ENCODE data around the gene C1orf52. TPM values are rescaled to one million over a fixed set of nuclear protein-coding genes. Genes with fewer than 3 reads are reported as not detected.

C1orf52 gene
- total RNA-seq, 2 experiments from 2014 or later, result 35.6 to 37.4 TPM

- no peak overlapping the region for H3K4me3 ChIP-seq (ENCODE audit: low read depth, low read length, poor library complexity, severe bottlenecking)
- H3K9me3 ChIP-seq (ENCODE audit: low read length), result no peaks in the 10 kb centered on the region
- H3K79me2 ChIP-seq (ENCODE audit: insufficient read depth, low read depth, low read length), result no peaks in the 10 kb centered on the region
- no peaks in the 10 kb centered on the region for H3K4me1 ChIP-seq (ENCODE audit: insufficient read depth, low read length, poor library complexity, severe bottlenecking)
- CTCF ChIA-PET (ENCODE audit: unreplicated experiment), result no interaction called here
- BruUV-seq (replicated peaks), result no TSS peak
- DNase-seq (ENCODE audit: low spot score), result no peak
- intact Hi-C loops (cut with micrococcal nuclease; ENCODE audit: unreplicated experiment), result no loop called here
- no peaks in the 10 kb centered on the region for H4K20me1 ChIP-seq (ENCODE audit: insufficient read depth, low read length)
- TF ChIP-seq CTCF (conservative IDR thresholded peaks at IDR 0.05; ENCODE audit: low read length) (no peak), EZH2phosphoT487 (IDR thresholded peaks at IDR 0.05; ENCODE audit: borderline replicate concordance, low read depth, low read length) (no peak)
- no peak overlapping the region for H3K27ac ChIP-seq (ENCODE audit: low read depth, low read length, poor library complexity, severe bottlenecking)
- H3K4me2 ChIP-seq (ENCODE audit: low read length), result no peak overlapping the region
- no peak overlapping the region for H2AFZ ChIP-seq (ENCODE audit: low read length)
- H3K9me2 ChIP-seq (ENCODE audit: insufficient read depth, low read length), result no peaks in the 10 kb centered on the region
- POLR2A ChIA-PET, result interaction anchor here (0.7 to 1.4 kb wide), 4 partner anchors 9 to 202 kb away, joined by 3 to 5 read pairs (median 3); no protein-coding TSS in a partner anchor
- H3K36me3 ChIP-seq (ENCODE audit: insufficient read depth, low read length), result no peaks in the 10 kb centered on the region
Observed at GRCh38 chr1:85224734-85225623, 34.5 kb downstream of the C1orf52 start.

- intact Hi-C loops (cut with micrococcal nuclease; ENCODE audit: unreplicated experiment), result no loop called here
- CTCF ChIA-PET (ENCODE audit: unreplicated experiment), result no interaction called here
- Histone ChIP-seq H3K4me2 (ENCODE audit: low read length) (no peak overlapping the region), H3K9me3 (ENCODE audit: low read length) (no peaks in the 10 kb centered on the region), H2AFZ (ENCODE audit: low read length) (no peak overlapping the region), H4K20me1 (ENCODE audit: insufficient read depth, low read length) (no peaks in the 10 kb centered on the region), H3K36me3 (ENCODE audit: insufficient read depth, low read length) (no peaks in the 10 kb centered on the region), H3K79me2 (ENCODE audit: insufficient read depth, low read depth, low read length) (no peaks in the 10 kb centered on the region), H3K9me2 (ENCODE audit: insufficient read depth, low read length) (no peaks in the 10 kb centered on the region), H3K27ac (ENCODE audit: low read depth, low read length, poor library complexity, severe bottlenecking) (no peak overlapping the region), H3K4me1 (ENCODE audit: insufficient read depth, low read length, poor library complexity, severe bottlenecking) (no peaks in the 10 kb centered on the region), H3K4me3 (ENCODE audit: low read depth, low read length, poor library complexity, severe bottlenecking) (no peak overlapping the region)
- POLR2A ChIA-PET, result interaction anchor here (0.7 to 1.4 kb wide), 5 partner anchors 9 to 202 kb away, joined by 3 to 5 read pairs (median 3); no protein-coding TSS in a partner anchor
- TF ChIP-seq CTCF (conservative IDR thresholded peaks at IDR 0.05; ENCODE audit: low read length), result no peak
- TF ChIP-seq EZH2phosphoT487 (IDR thresholded peaks at IDR 0.05; ENCODE audit: borderline replicate concordance, low read depth, low read length), result no peak
- DNase-seq (ENCODE audit: low spot score), result no peak
- no TSS peak for BruUV-seq (replicated peaks)
Observed at GRCh38 chr1:85224295-85224694, 35.2 kb downstream of the C1orf52 start.

- Histone ChIP-seq H3K4me1 (ENCODE audit: insufficient read depth, low read length, poor library complexity, severe bottlenecking) (no peaks in the 10 kb centered on the region), H3K9me2 (ENCODE audit: insufficient read depth, low read length) (no peaks in the 10 kb centered on the region), H3K79me2 (ENCODE audit: insufficient read depth, low read depth, low read length) (no peaks in the 10 kb centered on the region), H3K36me3 (ENCODE audit: insufficient read depth, low read length) (no peaks in the 10 kb centered on the region), H2AFZ (ENCODE audit: low read length) (no peak overlapping the region), H3K27ac (ENCODE audit: low read depth, low read length, poor library complexity, severe bottlenecking) (no peak overlapping the region), H4K20me1 (ENCODE audit: insufficient read depth, low read length) (no peaks in the 10 kb centered on the region), H3K4me3 (ENCODE audit: low read depth, low read length, poor library complexity, severe bottlenecking) (no peak overlapping the region), H3K9me3 (ENCODE audit: low read length) (no peaks in the 10 kb centered on the region), H3K4me2 (ENCODE audit: low read length) (no peak overlapping the region)
- ChIA-PET CTCF (ENCODE audit: unreplicated experiment) (no interaction called here), POLR2A (interaction anchor here (1.2 kb wide), 1 partner anchor 12 kb away, joined by 5 read pairs; no protein-coding TSS in a partner anchor)
- DNase-seq (ENCODE audit: low spot score), result no peak
- TF ChIP-seq EZH2phosphoT487 (IDR thresholded peaks at IDR 0.05; ENCODE audit: borderline replicate concordance, low read depth, low read length) (no peak), CTCF (conservative IDR thresholded peaks at IDR 0.05; ENCODE audit: low read length) (no peak)
- no TSS peak for BruUV-seq (replicated peaks)
- intact Hi-C loops (cut with micrococcal nuclease; ENCODE audit: unreplicated experiment), result no loop called here
Observed at GRCh38 chr1:85223334-85223733, 36.1 kb downstream of the C1orf52 start.
